SK-N-SH (cell line): ENCODE measurements around the gene PIP5K1B.

ENCODE experiments used
- JUND ChIP-seq: IDR thresholded peaks from 2 replicates; pipeline ENCODE4 v1.4.0; 2012
- TF ChIP-seq, protein P1 (sequence below): IDR thresholded peaks from 2 replicates; pipeline ENCODE4 v1.4.0; 2012; ENCODE audit warnings: low read depth
- TF ChIP-seq, protein P2 (sequence below): IDR thresholded peaks from 2 replicates; pipeline ENCODE4; 2012
- TF ChIP-seq, protein P3 (sequence below): fragments of 200-600 bp; sonication (generic); IDR thresholded peaks from 2 replicates; pipeline ENCODE4 v1.6.1; 2017; ENCODE audit warnings: antibody characterized with exemption, mild to moderate bottlenecking, moderate library complexity

DNA sequence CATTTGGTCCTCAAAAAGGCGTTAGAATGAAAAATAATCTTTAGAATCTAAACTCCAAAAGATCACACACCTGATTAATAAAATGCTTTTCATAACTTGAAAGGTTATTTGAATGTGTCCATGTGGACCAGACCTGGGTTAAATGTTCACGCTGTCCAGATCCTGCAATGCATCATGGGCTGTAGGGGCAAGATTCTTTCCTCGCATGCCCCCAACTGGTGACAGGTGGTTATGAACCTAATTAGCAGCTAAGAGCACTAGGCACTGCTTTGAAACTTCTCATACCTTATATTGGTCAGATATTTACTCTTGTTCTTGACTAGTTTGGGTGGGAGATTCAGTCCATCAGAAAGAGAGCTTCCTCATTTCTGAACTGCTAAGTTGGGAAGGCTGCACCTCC is 19.3 kb upstream of the PIP5K1B start:
- TF ChIP-seq, protein P1, sequence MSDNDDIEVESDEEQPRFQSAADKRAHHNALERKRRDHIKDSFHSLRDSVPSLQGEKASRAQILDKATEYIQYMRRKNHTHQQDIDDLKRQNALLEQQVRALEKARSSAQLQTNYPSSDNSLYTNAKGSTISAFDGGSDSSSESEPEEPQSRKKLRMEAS = no peak
- TF ChIP-seq, protein P2, sequence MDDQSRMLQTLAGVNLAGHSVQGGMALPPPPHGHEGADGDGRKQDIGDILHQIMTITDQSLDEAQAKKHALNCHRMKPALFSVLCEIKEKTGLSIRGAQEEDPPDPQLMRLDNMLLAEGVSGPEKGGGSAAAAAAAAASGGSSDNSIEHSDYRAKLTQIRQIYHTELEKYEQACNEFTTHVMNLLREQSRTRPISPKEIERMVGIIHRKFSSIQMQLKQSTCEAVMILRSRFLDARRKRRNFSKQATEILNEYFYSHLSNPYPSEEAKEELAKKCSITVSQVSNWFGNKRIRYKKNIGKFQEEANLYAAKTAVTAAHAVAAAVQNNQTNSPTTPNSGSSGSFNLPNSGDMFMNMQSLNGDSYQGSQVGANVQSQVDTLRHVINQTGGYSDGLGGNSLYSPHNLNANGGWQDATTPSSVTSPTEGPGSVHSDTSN = no peak
- TF ChIP-seq JUND = no peak
- TF ChIP-seq, protein P3, sequence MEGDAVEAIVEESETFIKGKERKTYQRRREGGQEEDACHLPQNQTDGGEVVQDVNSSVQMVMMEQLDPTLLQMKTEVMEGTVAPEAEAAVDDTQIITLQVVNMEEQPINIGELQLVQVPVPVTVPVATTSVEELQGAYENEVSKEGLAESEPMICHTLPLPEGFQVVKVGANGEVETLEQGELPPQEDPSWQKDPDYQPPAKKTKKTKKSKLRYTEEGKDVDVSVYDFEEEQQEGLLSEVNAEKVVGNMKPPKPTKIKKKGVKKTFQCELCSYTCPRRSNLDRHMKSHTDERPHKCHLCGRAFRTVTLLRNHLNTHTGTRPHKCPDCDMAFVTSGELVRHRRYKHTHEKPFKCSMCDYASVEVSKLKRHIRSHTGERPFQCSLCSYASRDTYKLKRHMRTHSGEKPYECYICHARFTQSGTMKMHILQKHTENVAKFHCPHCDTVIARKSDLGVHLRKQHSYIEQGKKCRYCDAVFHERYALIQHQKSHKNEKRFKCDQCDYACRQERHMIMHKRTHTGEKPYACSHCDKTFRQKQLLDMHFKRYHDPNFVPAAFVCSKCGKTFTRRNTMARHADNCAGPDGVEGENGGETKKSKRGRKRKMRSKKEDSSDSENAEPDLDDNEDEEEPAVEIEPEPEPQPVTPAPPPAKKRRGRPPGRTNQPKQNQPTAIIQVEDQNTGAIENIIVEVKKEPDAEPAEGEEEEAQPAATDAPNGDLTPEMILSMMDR = peak; percentile 39
